Posterior cingulate gyrus (tissue), 11 donors: ENCODE data around the gene FNDC10.
"Not testable (repeated sequence)": the region's sequence is repeated elsewhere in the genome, so short reads cannot be mapped to it uniquely, and the experiment has no call there.

Experiments used
- DNase-seq, 10 donors: peaks; one replicate each; pipeline versions ENCODE4 v3.0.0 to v3.0.0-alpha.2; 2020 to 2021; ENCODE audit warnings: mixed read lengths in 3 of 10
- intact Hi-C: fragments of 100-400 bp; cut with DNase I; formaldehyde crosslinking; loops from one replicate; pipeline ENCODE4 v1.15.1; 2023

FNDC10 gene

GRCh38 chr1:1577367-1578011 lies 22.4 kb downstream of the FNDC10 start:
- DNase-seq, result peak in 1 of 10 donors; percentile 67
- intact Hi-C loops, result no loop called here

GRCh38 chr1:1574721-1575537 lies 25.0 kb downstream of the FNDC10 start, which contains the start of gene SSU72:
Gene SSU72, minus strand, starts transcription at chr1:1574863. Its CDS starts 306 bp downstream, at chr1:1574557.
- DNase-seq, result peak; percentile 80 to 98 (median 90)
- intact Hi-C loops, result loop anchor here (2.0 kb wide), 1 partner anchor 40 kb away; the partner anchor contains the start of gene MIB2

- DNase-seq, result peak in 9 of 10 donors; percentile 37 to 93 (median 49)
- intact Hi-C loops, result loop anchor here (2.0 kb wide), 1 partner anchor 41 kb away; the partner anchor contains the start of gene MIB2
Observed at GRCh38 chr1:1573843-1574720, 25.9 kb downstream of the FNDC10 start.

GRCh38 chr1:1569341-1569740 lies 30.6 kb downstream of the FNDC10 start:
- intact Hi-C loops, result no loop called here

GRCh38 chr1:1567891-1568291 lies 32.0 kb downstream of the FNDC10 start:
- intact Hi-C loops, result no loop called here
- no peak for DNase-seq

More at GRCh38 chr1:1569341-1569740, 30.6 kb downstream of the FNDC10 start:
- DNase-seq, result no peak

- peak in 1 of 10 donors; percentile 36 for DNase-seq
- intact Hi-C loops, result no loop called here
Observed at GRCh38 chr1:1567152-1567875, 32.6 kb downstream of the FNDC10 start.

- DNase-seq, result no peak
- intact Hi-C loops, result no loop called here
Observed at GRCh38 chr1:1565340-1565739, 34.6 kb downstream of the FNDC10 start.

- intact Hi-C loops, result no loop called here
- no peak for DNase-seq
Observed at GRCh38 chr1:1564268-1564667, 35.7 kb downstream of the FNDC10 start.

GRCh38 chr1:1563688-1564087 lies 36.2 kb downstream of the FNDC10 start:
- intact Hi-C loops, result no loop called here
- DNase-seq, result no peak

GRCh38 chr1:1562556-1563195 lies 37.3 kb downstream of the FNDC10 start:
- DNase-seq, result no peak
- intact Hi-C loops, result no loop called here

GRCh38 chr1:1561801-1562470 lies 38.0 kb downstream of the FNDC10 start:
- no peak for DNase-seq
- intact Hi-C loops, result no loop called here

- intact Hi-C loops, result no loop called here
- DNase-seq, result no peak
Observed at GRCh38 chr1:1560178-1560577, 39.8 kb downstream of the FNDC10 start.

- intact Hi-C loops, result no loop called here
- no peak for DNase-seq
Observed at GRCh38 chr1:1559066-1559465, 40.9 kb downstream of the FNDC10 start.

- no peak for DNase-seq
- intact Hi-C loops, result no loop called here
Observed at GRCh38 chr1:1558591-1558990, 41.3 kb downstream of the FNDC10 start.

GRCh38 chr1:1557688-1558087 lies 42.2 kb downstream of the FNDC10 start:
- DNase-seq, intact Hi-C loops: not testable (repeated sequence)

- DNase-seq, intact Hi-C loops: not testable (repeated sequence)
Observed at GRCh38 chr1:1556961-1557360, 43.0 kb downstream of the FNDC10 start.

GRCh38 chr1:1556505-1556904 lies 43.4 kb downstream of the FNDC10 start:
- intact Hi-C loops, result no loop called here
- DNase-seq, result no peak

- DNase-seq, result peak in 2 of 10 donors; percentile 60 to 90
Observed at GRCh38 chr1:1554926-1555915, 44.7 kb downstream of the FNDC10 start.

More at GRCh38 chr1:1554926-1555915, 44.7 kb downstream of the FNDC10 start:
- intact Hi-C loops, result no loop called here
